Measurements from ENCODE around the gene NKAIN4. TPM values are rescaled to one million over a fixed set of nuclear protein-coding genes. Genes with fewer than 3 reads are reported as not detected.

The NKAIN4 gene
- total RNA-seq, 3 donors from 2014 or later: 1.6 TPM; not detected in 2

DNA sequence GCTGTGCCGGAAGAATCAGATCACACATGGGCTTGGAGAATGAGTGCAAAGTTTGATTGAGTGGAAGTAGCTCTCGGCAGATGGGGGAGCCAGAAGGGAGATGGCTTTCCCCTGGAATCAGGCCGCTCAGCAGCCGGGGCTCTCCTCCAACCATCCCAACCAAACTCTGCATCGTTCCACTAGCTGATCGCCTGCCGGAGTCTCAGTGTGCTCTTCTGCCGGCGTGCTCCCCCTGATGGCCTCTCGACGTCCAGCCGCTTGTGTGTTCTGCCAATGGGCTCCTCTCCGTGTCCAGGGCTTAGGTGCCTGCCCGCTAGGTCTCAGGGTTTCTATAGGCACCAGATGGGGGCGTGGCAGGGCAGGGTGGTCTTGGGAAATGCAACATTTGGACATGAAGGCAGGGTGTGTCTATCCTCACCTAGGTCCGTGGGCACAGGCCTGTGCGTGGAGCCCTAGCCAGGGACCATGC is 23.4 kb downstream of the NKAIN4 start:
- intact Hi-C loops (cut with DNase I, micrococcal nuclease): no loop called here
- no peaks in the 10 kb centered on the region for H3K9me3 ChIP-seq
- TF ChIP-seq, protein P1, sequence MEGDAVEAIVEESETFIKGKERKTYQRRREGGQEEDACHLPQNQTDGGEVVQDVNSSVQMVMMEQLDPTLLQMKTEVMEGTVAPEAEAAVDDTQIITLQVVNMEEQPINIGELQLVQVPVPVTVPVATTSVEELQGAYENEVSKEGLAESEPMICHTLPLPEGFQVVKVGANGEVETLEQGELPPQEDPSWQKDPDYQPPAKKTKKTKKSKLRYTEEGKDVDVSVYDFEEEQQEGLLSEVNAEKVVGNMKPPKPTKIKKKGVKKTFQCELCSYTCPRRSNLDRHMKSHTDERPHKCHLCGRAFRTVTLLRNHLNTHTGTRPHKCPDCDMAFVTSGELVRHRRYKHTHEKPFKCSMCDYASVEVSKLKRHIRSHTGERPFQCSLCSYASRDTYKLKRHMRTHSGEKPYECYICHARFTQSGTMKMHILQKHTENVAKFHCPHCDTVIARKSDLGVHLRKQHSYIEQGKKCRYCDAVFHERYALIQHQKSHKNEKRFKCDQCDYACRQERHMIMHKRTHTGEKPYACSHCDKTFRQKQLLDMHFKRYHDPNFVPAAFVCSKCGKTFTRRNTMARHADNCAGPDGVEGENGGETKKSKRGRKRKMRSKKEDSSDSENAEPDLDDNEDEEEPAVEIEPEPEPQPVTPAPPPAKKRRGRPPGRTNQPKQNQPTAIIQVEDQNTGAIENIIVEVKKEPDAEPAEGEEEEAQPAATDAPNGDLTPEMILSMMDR (IDR thresholded peaks at IDR 0.05): no peak
- H3K4me1 ChIP-seq (ENCODE audit: low read depth): no peaks in the 10 kb centered on the region
- no peaks in the 10 kb centered on the region for H3K36me3 ChIP-seq (ENCODE audit: low read depth)
- ATAC-seq: peak; percentile 70
- no peak overlapping the region for H3K4me3 ChIP-seq
- peak in 2 of 3 donors; percentile 49 to 56 for DNase-seq

DNA sequence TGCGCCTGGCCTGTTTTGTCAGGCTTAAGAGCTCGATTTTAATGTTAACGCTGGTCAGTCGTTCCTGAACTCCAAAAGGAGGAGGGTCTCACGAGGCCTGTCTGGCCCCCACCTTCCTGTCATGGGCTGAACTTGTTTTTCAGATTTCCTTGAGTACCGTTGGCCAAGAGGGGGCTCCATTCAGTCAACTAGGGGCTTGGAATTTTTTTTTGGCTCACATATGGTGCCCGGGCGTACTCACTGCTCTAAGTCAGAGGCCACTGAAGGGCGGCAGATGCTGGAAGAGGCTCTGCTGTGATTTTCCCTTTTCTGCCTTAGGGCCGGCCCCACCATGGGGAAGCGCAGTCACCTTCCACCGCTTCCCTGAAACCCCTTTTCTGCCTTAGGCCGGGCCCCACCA is 25.5 kb downstream of the NKAIN4 start:
- H3K36me3 ChIP-seq (ENCODE audit: low read depth): no peaks in the 10 kb centered on the region
- no peak overlapping the region for H3K4me3 ChIP-seq
- TF ChIP-seq, protein P1 (IDR thresholded peaks at IDR 0.05): no peak
- H3K9me3 ChIP-seq: no peaks in the 10 kb centered on the region
- intact Hi-C loops (cut with DNase I, micrococcal nuclease): no loop called here
- ATAC-seq: no peak
- DNase-seq: no peak
- no peaks in the 10 kb centered on the region for H3K4me1 ChIP-seq (ENCODE audit: low read depth)

DNA sequence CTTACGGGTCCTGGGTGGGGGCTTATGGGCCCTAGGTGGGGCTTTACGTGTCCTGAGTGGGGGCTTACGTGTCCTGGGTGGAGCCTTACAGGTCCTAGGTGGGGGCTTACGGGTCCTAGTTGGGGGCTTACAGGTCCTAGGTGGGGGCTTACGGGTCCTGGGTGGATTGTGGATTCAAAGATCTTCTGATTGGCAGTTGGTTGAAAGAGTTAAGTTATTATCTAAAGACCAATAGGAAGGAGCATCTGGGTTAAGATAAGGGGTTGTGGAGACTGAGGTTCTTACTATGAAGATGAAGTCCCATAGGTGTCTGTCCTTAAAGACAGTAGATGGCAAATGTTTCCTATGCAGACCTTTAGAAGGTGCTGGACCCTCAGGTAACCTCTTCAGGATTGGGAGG is 27.0 kb downstream of the NKAIN4 start:
- Histone ChIP-seq H3K36me3 (ENCODE audit: low read depth) (no peaks in the 10 kb centered on the region), H3K4me1 (ENCODE audit: low read depth) (no peaks in the 10 kb centered on the region), H3K9me3 (no peaks in the 10 kb centered on the region), H3K4me3 (no peak overlapping the region)
- DNase-seq: no peak
- intact Hi-C loops (cut with DNase I, micrococcal nuclease): no loop called here
- TF ChIP-seq, protein P1 (IDR thresholded peaks at IDR 0.05): no peak
- ATAC-seq: no peak

DNA sequence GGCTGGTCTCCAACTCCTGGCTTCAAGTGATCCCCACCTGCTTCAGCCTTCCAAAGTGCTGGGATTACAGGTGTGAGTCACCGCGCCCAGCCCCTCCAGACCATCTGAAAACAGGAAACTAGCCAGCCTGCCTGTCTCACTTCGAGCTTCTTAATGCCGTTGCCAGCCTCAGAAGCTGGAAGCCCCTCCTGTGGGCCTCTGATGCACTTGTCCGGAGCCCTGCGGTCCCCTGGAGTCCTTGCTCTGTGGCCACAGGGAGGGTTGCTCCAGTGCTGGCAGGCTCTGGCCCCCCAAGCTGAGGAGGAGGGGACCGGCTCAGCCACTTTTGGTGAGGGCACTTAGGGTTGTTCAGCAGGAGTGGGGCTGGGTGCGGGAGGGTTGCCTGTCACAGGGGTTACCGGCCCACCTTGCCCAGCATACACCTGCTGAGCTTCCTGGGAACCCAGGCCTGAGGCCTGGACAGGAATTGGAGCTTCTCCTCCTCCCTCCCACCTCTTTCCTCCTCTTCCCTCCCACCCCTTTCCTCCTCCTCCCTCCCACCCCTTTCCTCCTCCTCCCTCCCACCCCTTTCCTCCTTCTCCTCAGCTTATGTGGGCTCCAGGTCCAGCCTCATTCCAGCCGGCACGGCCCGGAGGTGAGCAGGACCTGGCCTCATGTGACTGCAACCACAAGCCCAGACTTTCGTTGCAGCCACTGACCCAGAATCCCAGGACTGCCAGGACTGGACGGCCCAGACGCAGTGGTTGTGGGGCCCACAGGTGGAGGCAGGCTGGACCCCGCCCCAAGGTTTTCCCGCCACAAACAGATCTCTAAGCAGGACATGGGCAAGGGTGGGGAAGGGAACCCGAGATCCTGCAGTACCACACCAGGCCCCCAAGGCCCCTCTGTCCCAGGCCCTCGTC is 28.0 kb downstream of the NKAIN4 start:
- TF ChIP-seq, protein P1 (IDR thresholded peaks at IDR 0.05): no peak

DNA sequence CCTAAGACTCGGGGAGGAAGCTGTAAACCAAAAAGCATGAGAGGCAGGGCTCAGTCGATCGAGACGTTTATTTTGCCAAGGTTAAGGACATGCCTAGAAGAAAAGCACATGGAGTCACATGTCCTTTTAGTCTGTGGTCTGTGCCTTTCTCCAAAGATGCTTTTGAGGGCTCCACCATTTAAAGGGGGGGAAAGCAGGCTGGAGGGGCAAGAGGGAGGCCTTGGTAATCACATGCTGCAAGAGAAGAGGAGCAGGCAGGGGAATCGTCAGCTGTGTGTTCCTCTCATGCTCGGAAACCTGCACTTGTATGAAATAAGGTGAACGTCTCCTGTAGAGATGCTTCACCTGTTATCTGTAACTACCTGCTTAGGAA is 29.2 kb downstream of the NKAIN4 start:
- no peaks in the 10 kb centered on the region for H3K4me1 ChIP-seq (ENCODE audit: low read depth)
- H3K4me3 ChIP-seq: no peak overlapping the region
- ATAC-seq (no peak), DNase-seq (no peak)
- intact Hi-C loops (cut with DNase I, micrococcal nuclease): no loop called here
- H3K9me3 ChIP-seq: no peaks in the 10 kb centered on the region
- TF ChIP-seq, protein P1 (IDR thresholded peaks at IDR 0.05): no peak
- H3K36me3 ChIP-seq (ENCODE audit: low read depth): no peaks in the 10 kb centered on the region

More for the DNA sequence above, 28.0 kb downstream of the NKAIN4 start:
- DNase-seq (no peak), ATAC-seq (no peak)
- Histone ChIP-seq H3K4me3 (no peak overlapping the region), H3K36me3 (ENCODE audit: low read depth) (no peaks in the 10 kb centered on the region), H3K9me3 (no peaks in the 10 kb centered on the region), H3K4me1 (ENCODE audit: low read depth) (no peaks in the 10 kb centered on the region)
- intact Hi-C loops (cut with DNase I, micrococcal nuclease): no loop called here

Measured in mucosa of descending colon (tissue), 3 donors.